Liver (tissue), 3 donors: Measurements from ENCODE around the gene MOB3B.

Source experiments
- EGR1 ChIP-seq, 2 donors: IDR thresholded peaks; 2 replicates each; pipeline ENCODE4 v1.6.1; 2016 to 2018; ENCODE audit warnings: antibody characterized with exemption in 2 of 2, low read depth in 2 of 2
- RAD21 ChIP-seq, 2 donors: IDR thresholded peaks; 2 replicates each; pipeline ENCODE4 v1.6.1; 2016; ENCODE audit warnings: antibody characterized with exemption in 2 of 2, mild to moderate bottlenecking in 2 of 2
- SP1 ChIP-seq: IDR thresholded peaks from 2 replicates; pipeline ENCODE4 v1.6.1; 2018; ENCODE audit warnings: antibody characterized with exemption, mild to moderate bottlenecking
- TAF1 ChIP-seq: conservative IDR thresholded peaks from 2 replicates; pipeline ENCODE4 v1.6.1; 2016; ENCODE audit warnings: antibody characterized with exemption, mild to moderate bottlenecking
- YY1 ChIP-seq: IDR thresholded peaks from 2 replicates; pipeline ENCODE4 v1.6.1; 2016; ENCODE audit warnings: antibody characterized with exemption, mild to moderate bottlenecking
- TF ChIP-seq, protein P1 (sequence below): fragments of 150-350 bp; IDR thresholded peaks from 2 replicates; pipeline ENCODE4 v1.5.1; 2017; ENCODE audit warnings: improper control_type of control experiment, low read depth, low read length; ENCODE audit not compliant: missing input control
- TF ChIP-seq, protein P2 (sequence below): IDR thresholded peaks from 2 replicates; pipeline ENCODE4 v1.6.1; 2016; ENCODE audit warnings: antibody characterized with exemption, mild to moderate bottlenecking
- TF ChIP-seq, protein P3 (sequence below): IDR thresholded peaks from 2 replicates; pipeline ENCODE4 v1.6.1; 2016; ENCODE audit warnings: antibody characterized with exemption
- donor health status: healthy.
- donor health status: healthy.

DNA sequence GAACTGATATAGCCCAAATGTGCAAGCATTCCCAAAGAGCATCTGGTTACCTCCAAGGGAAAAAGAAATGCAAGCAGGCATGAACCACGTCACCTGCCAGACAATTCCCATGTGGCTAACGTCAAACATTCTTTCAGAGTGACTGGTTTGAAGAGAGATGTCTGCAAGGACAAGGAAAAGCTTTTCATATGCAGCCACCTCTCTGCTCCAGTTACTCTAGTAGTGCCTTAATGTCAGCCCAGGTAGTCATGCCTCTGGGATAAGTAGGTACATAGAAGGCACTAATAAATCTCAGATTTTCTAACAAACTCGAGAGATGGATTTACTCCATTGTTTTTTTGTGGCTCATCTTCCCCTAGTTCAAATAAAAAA, 102.4 kb downstream of the MOB3B start:
- TF ChIP-seq, protein P1, sequence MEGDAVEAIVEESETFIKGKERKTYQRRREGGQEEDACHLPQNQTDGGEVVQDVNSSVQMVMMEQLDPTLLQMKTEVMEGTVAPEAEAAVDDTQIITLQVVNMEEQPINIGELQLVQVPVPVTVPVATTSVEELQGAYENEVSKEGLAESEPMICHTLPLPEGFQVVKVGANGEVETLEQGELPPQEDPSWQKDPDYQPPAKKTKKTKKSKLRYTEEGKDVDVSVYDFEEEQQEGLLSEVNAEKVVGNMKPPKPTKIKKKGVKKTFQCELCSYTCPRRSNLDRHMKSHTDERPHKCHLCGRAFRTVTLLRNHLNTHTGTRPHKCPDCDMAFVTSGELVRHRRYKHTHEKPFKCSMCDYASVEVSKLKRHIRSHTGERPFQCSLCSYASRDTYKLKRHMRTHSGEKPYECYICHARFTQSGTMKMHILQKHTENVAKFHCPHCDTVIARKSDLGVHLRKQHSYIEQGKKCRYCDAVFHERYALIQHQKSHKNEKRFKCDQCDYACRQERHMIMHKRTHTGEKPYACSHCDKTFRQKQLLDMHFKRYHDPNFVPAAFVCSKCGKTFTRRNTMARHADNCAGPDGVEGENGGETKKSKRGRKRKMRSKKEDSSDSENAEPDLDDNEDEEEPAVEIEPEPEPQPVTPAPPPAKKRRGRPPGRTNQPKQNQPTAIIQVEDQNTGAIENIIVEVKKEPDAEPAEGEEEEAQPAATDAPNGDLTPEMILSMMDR: no peak
- TF ChIP-seq, protein P2, sequence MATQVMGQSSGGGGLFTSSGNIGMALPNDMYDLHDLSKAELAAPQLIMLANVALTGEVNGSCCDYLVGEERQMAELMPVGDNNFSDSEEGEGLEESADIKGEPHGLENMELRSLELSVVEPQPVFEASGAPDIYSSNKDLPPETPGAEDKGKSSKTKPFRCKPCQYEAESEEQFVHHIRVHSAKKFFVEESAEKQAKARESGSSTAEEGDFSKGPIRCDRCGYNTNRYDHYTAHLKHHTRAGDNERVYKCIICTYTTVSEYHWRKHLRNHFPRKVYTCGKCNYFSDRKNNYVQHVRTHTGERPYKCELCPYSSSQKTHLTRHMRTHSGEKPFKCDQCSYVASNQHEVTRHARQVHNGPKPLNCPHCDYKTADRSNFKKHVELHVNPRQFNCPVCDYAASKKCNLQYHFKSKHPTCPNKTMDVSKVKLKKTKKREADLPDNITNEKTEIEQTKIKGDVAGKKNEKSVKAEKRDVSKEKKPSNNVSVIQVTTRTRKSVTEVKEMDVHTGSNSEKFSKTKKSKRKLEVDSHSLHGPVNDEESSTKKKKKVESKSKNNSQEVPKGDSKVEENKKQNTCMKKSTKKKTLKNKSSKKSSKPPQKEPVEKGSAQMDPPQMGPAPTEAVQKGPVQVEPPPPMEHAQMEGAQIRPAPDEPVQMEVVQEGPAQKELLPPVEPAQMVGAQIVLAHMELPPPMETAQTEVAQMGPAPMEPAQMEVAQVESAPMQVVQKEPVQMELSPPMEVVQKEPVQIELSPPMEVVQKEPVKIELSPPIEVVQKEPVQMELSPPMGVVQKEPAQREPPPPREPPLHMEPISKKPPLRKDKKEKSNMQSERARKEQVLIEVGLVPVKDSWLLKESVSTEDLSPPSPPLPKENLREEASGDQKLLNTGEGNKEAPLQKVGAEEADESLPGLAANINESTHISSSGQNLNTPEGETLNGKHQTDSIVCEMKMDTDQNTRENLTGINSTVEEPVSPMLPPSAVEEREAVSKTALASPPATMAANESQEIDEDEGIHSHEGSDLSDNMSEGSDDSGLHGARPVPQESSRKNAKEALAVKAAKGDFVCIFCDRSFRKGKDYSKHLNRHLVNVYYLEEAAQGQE: no peak
- TF ChIP-seq SP1 (no peak), YY1 (no peak), RAD21 (IDR thresholded peaks at IDR 0.05) (no peak), TAF1 (no peak), EGR1 (IDR thresholded peaks at IDR 0.05; ENCODE audit: low read depth in 2 of 2) (no peak)
- TF ChIP-seq, protein P3, sequence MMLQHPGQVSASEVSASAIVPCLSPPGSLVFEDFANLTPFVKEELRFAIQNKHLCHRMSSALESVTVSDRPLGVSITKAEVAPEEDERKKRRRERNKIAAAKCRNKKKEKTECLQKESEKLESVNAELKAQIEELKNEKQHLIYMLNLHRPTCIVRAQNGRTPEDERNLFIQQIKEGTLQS: no peak
